Mesenchymal stem cell (in vitro differentiated cells and primary cell): ENCODE measurements around the gene RET.

Source experiments
- DNase-seq: peaks from one replicate; pipeline ENCODE4 v3.0.0-alpha.2; 2013
- H2AFZ ChIP-seq: one replicate; pipeline ENCODE4 v1.6.1; 2013; ENCODE audit warnings: low read depth, mild to moderate bottlenecking, control low read depth, inconsistent platforms, low read length, moderate library complexity
- H2AK5ac ChIP-seq: 2 replicates; pipeline ENCODE4 v1.6.1; 2013; ENCODE audit warnings: low read length, moderate library complexity, mild to moderate bottlenecking, inconsistent platforms; ENCODE audit not compliant: severe bottlenecking
- H2BK120ac ChIP-seq: one replicate; pipeline ENCODE4 v1.6.1; 2013; ENCODE audit warnings: low read depth, mild to moderate bottlenecking, inconsistent platforms, low read length, moderate library complexity
- H2BK12ac ChIP-seq, 2 experiments: one replicate each; pipeline ENCODE4 v1.6.1; 2013; ENCODE audit warnings: inconsistent platforms in 2 of 2, low read length in 2 of 2, mild to moderate bottlenecking in 2 of 2, moderate library complexity in 2 of 2, control low read depth in 1 of 2
- H2BK15ac ChIP-seq: one replicate; pipeline ENCODE4 v1.6.1; 2013; ENCODE audit warnings: mild to moderate bottlenecking, low read depth, inconsistent platforms; ENCODE audit not compliant: poor library complexity, severe bottlenecking
- H2BK5ac ChIP-seq: 2 replicates; pipeline ENCODE4 v1.6.1; 2013; ENCODE audit warnings: low read depth, mild to moderate bottlenecking, low read length, control low read depth, inconsistent platforms; ENCODE audit not compliant: poor library complexity, severe bottlenecking
- H3K14ac ChIP-seq, 2 experiments: one replicate each; pipeline ENCODE4 v1.6.1; 2013; ENCODE audit warnings: inconsistent platforms in 2 of 2, low read length in 2 of 2, control low read depth in 1 of 2, mild to moderate bottlenecking in 1 of 2, moderate library complexity in 1 of 2
- H3K18ac ChIP-seq, 2 experiments: one replicate each; pipeline ENCODE4 v1.6.1; 2013; ENCODE audit warnings: inconsistent platforms in 2 of 2, low read length in 2 of 2, control low read depth in 1 of 2, low read depth in 1 of 2, mild to moderate bottlenecking in 1 of 2
- H3K23ac ChIP-seq, 2 experiments: one replicate each; pipeline ENCODE4 v1.6.1; 2013; ENCODE audit warnings: inconsistent platforms in 2 of 2, low read length in 2 of 2, mild to moderate bottlenecking in 2 of 2, moderate library complexity in 2 of 2, control low read depth in 1 of 2
- H3K27ac ChIP-seq: 2 replicates; pipeline ENCODE4 v1.5.1; 2013; ENCODE audit warnings: mild to moderate bottlenecking, moderate library complexity, low read length, control low read depth, inconsistent platforms; ENCODE audit not compliant: poor library complexity, severe bottlenecking
- H3K27me3 ChIP-seq, 2 experiments: 2 replicates each; pipeline versions ENCODE4 v1.6.1 to v1.7.0; 2013; ENCODE audit warnings: low read length in 2 of 2, mild to moderate bottlenecking in 2 of 2, moderate library complexity in 2 of 2, control low read depth in 1 of 2, inconsistent platforms in 1 of 2; ENCODE audit not compliant: control insufficient read depth in 1 of 2, insufficient read depth in 1 of 2
- H3K36me3 ChIP-seq, 2 experiments: 2 replicates each; pipeline versions ENCODE4 v1.6.1 to v1.7.0; 2013; ENCODE audit warnings: low read length in 2 of 2, control low read depth in 1 of 2, inconsistent platforms in 1 of 2, low read depth in 1 of 2, mild to moderate bottlenecking in 1 of 2; ENCODE audit not compliant: insufficient read depth in 2 of 2, control insufficient read depth in 1 of 2
- H3K4ac ChIP-seq, 2 experiments: one replicate each; pipeline ENCODE4 v1.6.1; 2013; ENCODE audit warnings: inconsistent platforms in 2 of 2, low read length in 2 of 2, mild to moderate bottlenecking in 2 of 2, moderate library complexity in 2 of 2, control low read depth in 1 of 2, low read depth in 1 of 2
- H3K4me1 ChIP-seq: 2 replicates; pipeline ENCODE4 v1.6.1; 2013; ENCODE audit warnings: low read depth, low read length, control low read depth; ENCODE audit not compliant: control insufficient read depth, insufficient read depth
- H3K4me2 ChIP-seq: 2 replicates; pipeline ENCODE4 v1.6.1; 2013; ENCODE audit warnings: low read length, mild to moderate bottlenecking, inconsistent platforms; ENCODE audit not compliant: poor library complexity, severe bottlenecking
- H3K4me3 ChIP-seq, 2 experiments: 2 replicates each; pipeline versions ENCODE4 v1.5.1 to v1.7.0; 2013; ENCODE audit warnings: low read length in 2 of 2, mild to moderate bottlenecking in 2 of 2, control low read depth in 1 of 2, low read depth in 1 of 2; ENCODE audit not compliant: insufficient read depth in 1 of 2
- H3K79me1 ChIP-seq: replicated peaks from 2 replicates; pipeline ENCODE4 v1.6.1; 2013; ENCODE audit warnings: mild to moderate bottlenecking, control low read depth, low read length, inconsistent platforms; ENCODE audit not compliant: poor library complexity, severe bottlenecking
- H3K9ac ChIP-seq: 2 replicates; pipeline ENCODE4 v1.7.0; 2013; ENCODE audit warnings: mild to moderate bottlenecking, low read length, moderate library complexity
- H3K9me3 ChIP-seq: 2 replicates; pipeline ENCODE4 v1.7.0; 2013; ENCODE audit warnings: mild to moderate bottlenecking, low read length; ENCODE audit not compliant: control insufficient read depth
- H4K8ac ChIP-seq: one replicate; pipeline ENCODE4 v1.6.1; 2013; ENCODE audit warnings: inconsistent platforms, mild to moderate bottlenecking, low read length, moderate library complexity
- H4K91ac ChIP-seq: one replicate; pipeline ENCODE4 v1.6.1; 2013; ENCODE audit warnings: mild to moderate bottlenecking, low read length, inconsistent platforms
- WGBS: methylation state at CpG from one replicate; pipeline ENCODE4 v1.1.7; 2013; ENCODE audit warnings: mixed read lengths; 5-methylcytosine and 5-hydroxymethylcytosine counted together

Gene RET

GRCh38 chr10:43073191-43073590 lies 3.7 kb upstream of the RET start:
- Histone ChIP-seq H3K36me3 (no peaks in the 10 kb centered on the region), H3K27ac (no peak overlapping the region), H2BK5ac (no peak overlapping the region), H3K4me2 (no peak overlapping the region), H2BK15ac (no peak overlapping the region), H3K4me3 (no peak overlapping the region), H4K8ac (no peak overlapping the region), H3K18ac (no peak overlapping the region), H3K4me1 (peaks cover 17% of the 10 kb centered on the region), H2AFZ (no peak overlapping the region), H3K14ac (no peak overlapping the region), H3K9ac (no peak overlapping the region), H2AK5ac (no peak overlapping the region), H3K9me3 (no peaks in the 10 kb centered on the region), H3K79me1 (no peaks in the 10 kb centered on the region), H2BK12ac (no peak overlapping the region), H2BK120ac (no peak overlapping the region), H3K27me3 (peaks cover 46 to 81% of the 10 kb centered on the region in 2 experiments), H3K4ac (no peak overlapping the region), H3K23ac (no peak overlapping the region), H4K91ac (no peak overlapping the region)
- DNase-seq = no peak
- WGBS = 69% methylated on average over 3 of the region's 3 CpGs

- Histone ChIP-seq H3K23ac (no peak overlapping the region), H3K27ac (no peak overlapping the region), H3K27me3 (peaks cover 51 to 82% of the 10 kb centered on the region in 2 experiments), H3K4me2 (no peak overlapping the region), H2BK15ac (no peak overlapping the region), H2BK120ac (no peak overlapping the region), H4K91ac (no peak overlapping the region), H2BK12ac (no peak overlapping the region), H3K4me3 (no peak overlapping the region), H3K36me3 (no peaks in the 10 kb centered on the region), H2BK5ac (no peak overlapping the region), H3K18ac (no peak overlapping the region), H3K9ac (no peak overlapping the region), H3K9me3 (no peaks in the 10 kb centered on the region), H3K79me1 (no peaks in the 10 kb centered on the region), H3K4ac (no peak overlapping the region), H2AFZ (no peak overlapping the region), H2AK5ac (no peak overlapping the region), H3K4me1 (peaks cover 17% of the 10 kb centered on the region), H3K14ac (no peak overlapping the region), H4K8ac (no peak overlapping the region)
- no peak for DNase-seq
- 90% methylated on average over 8 of the region's 8 CpGs for WGBS
Observed at GRCh38 chr10:43073721-43074120, 3.1 kb upstream of the RET start.

DNA sequence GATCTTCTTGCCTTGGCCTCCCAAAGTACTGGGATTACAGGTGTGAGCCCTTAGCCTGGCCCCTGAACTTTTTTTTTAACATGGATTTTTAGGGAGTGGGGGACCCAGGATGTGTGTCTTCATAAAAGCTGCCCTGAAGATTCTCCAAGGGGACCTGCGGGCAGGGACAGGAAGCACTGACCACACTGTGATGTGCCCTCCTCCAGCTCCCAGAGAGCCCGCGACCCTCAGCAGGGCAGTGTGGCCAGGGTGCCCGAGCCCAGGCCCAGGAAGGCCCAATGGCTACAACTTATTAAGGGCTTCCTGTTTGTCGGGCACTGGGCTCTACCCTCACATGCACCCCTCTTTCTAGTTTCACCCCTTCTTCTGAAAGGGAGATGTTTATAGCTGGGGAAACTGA lies 2.5 kb upstream of the RET start:
- no peaks in the 10 kb centered on the region for H3K9me3 ChIP-seq
- no peak overlapping the region for H3K9ac ChIP-seq
- H3K4me3 ChIP-seq = no peak overlapping the region
- H3K4me2 ChIP-seq = no peak overlapping the region
- peaks cover 58 to 82% of the 10 kb centered on the region in 2 experiments for H3K27me3 ChIP-seq
- H2AFZ ChIP-seq = no peak overlapping the region
- H3K14ac ChIP-seq = no peak overlapping the region
- no peak overlapping the region for H2AK5ac ChIP-seq
- no peaks in the 10 kb centered on the region for H3K79me1 ChIP-seq
- H3K4ac ChIP-seq = no peak overlapping the region
- H3K4me1 ChIP-seq = peaks cover 17% of the 10 kb centered on the region
- H4K91ac ChIP-seq = no peak overlapping the region
- H2BK15ac ChIP-seq = no peak overlapping the region
- no peak overlapping the region for H4K8ac ChIP-seq
- no peak overlapping the region for H2BK120ac ChIP-seq
- H2BK12ac ChIP-seq = no peak overlapping the region
- no peaks in the 10 kb centered on the region for H3K36me3 ChIP-seq
- no peak overlapping the region for H2BK5ac ChIP-seq
- no peak for DNase-seq
- no peak overlapping the region for H3K23ac ChIP-seq
- 97% methylated on average over 4 of the region's 5 CpGs for WGBS
- no peak overlapping the region for H3K27ac ChIP-seq
- H3K18ac ChIP-seq = no peak overlapping the region

GRCh38 chr10:43074827-43075611 lies 1.9 kb upstream of the RET start:
- no peak for DNase-seq
- Histone ChIP-seq H2AK5ac (no peak overlapping the region), H3K4me3 (no peak overlapping the region), H2BK5ac (no peak overlapping the region), H3K9me3 (no peaks in the 10 kb centered on the region), H3K79me1 (no peaks in the 10 kb centered on the region), H3K36me3 (no peaks in the 10 kb centered on the region), H3K9ac (no peak overlapping the region), H2AFZ (no peak overlapping the region), H3K14ac (no peak overlapping the region), H2BK12ac (no peak overlapping the region), H3K4ac (no peak overlapping the region), H4K91ac (no peak overlapping the region), H3K23ac (no peak overlapping the region), H2BK15ac (no peak overlapping the region), H3K27me3 (peaks cover 63 to 84% of the 10 kb centered on the region in 2 experiments), H4K8ac (no peak overlapping the region), H3K18ac (no peak overlapping the region), H3K4me2 (no peak overlapping the region), H2BK120ac (no peak overlapping the region), H3K4me1 (peaks cover 17% of the 10 kb centered on the region), H3K27ac (no peak overlapping the region)
- WGBS = 88% methylated on average over 12 of the region's 12 CpGs
